SK-N-SH (cell line): ENCODE data around the gene PGGHG. TPM values are rescaled to one million over a fixed set of nuclear protein-coding genes. Genes with fewer than 3 reads are reported as not detected.

Experiments used
- CTCF ChIA-PET: fragments of 300-600, 350-600 bp; formaldehyde crosslinking; extraction: SDS; loops from one replicate; lab custom pipeline; 2021; lab: Yijun Ruan, JAX
- POLR2A ChIA-PET: fragments of 350-600 bp; sonication (Branson Sonifier 250); formaldehyde crosslinking; extraction: SDS; loops from one replicate; lab custom pipeline; 2020; ENCODE audit warnings: antibody characterized with exemption, inconsistent platforms; lab: Yijun Ruan, JAX
- DNase-seq: peaks from one replicate; pipeline ENCODE4 v3.0.0; 2012
- H2AFZ ChIP-seq: fragments of 200-600 bp; sonication (generic); 2 replicates; pipeline ENCODE4 v1.8.1; 2016; ENCODE audit warnings: antibody characterized with exemption, mild to moderate bottlenecking, low read depth
- H3F3A ChIP-seq: fragments of 200-600 bp; sonication (generic); replicated peaks from 2 replicates; pipeline ENCODE3; 2016; ENCODE audit warnings: antibody characterized with exemption, mild to moderate bottlenecking; ENCODE audit not compliant: insufficient read depth
- H3K27ac ChIP-seq, 2 experiments: fragments of 200-500 bp in 1 of 2; fragments of 200-600 bp in 1 of 2; sonication (Bioruptor generic) in 1 of 2; sonication (generic), shearing (Covaris generic) in 1 of 2; 2 replicates each; pipeline versions ENCODE4 v1.5.1 to v1.6.1; 2014 to 2016; ENCODE audit warnings: low read depth in 2 of 2, inconsistent platforms in 1 of 2, low read length in 1 of 2, mild to moderate bottlenecking in 1 of 2, mixed read lengths in 1 of 2
- H3K27me3 ChIP-seq: fragments of 200-600 bp; sonication (generic), shearing (Covaris generic); 2 replicates; pipeline ENCODE4 v1.6.1; 2016; ENCODE audit warnings: mixed run types; ENCODE audit not compliant: insufficient read depth
- H3K36me3 ChIP-seq, 2 experiments: fragments of 200-500 bp in 1 of 2; fragments of 200-600 bp in 1 of 2; sonication (Bioruptor generic) in 1 of 2; sonication (generic) in 1 of 2; replicated peaks in 1 of 2; 2 replicates each; pipeline versions ENCODE3 to v1.5.1; 2014 to 2016; ENCODE audit warnings: low read length in 1 of 2, mild to moderate bottlenecking in 1 of 2; ENCODE audit not compliant: insufficient read depth in 2 of 2, control insufficient read depth in 1 of 2
- H3K4me1 ChIP-seq, 2 experiments: fragments of 200-500 bp in 1 of 2; fragments of 200-600 bp in 1 of 2; sonication (Bioruptor generic) in 1 of 2; sonication (generic), shearing (Covaris generic) in 1 of 2; 2 replicates each; pipeline versions ENCODE4 v1.5.1 to v1.6.1; 2014 to 2016; ENCODE audit warnings: low read depth in 1 of 2, low read length in 1 of 2, mixed run types in 1 of 2; ENCODE audit not compliant: insufficient read depth in 2 of 2, control insufficient read depth in 1 of 2
- H3K4me2 ChIP-seq: fragments of 200-600 bp; sonication (generic), shearing (Covaris generic); 2 replicates; pipeline ENCODE4 v1.6.1; 2017; ENCODE audit warnings: mixed run types
- H3K4me3 ChIP-seq, 2 experiments: fragments of 200-500 bp in 1 of 2; fragments of 200-600 bp in 1 of 2; sonication (Bioruptor generic) in 1 of 2; sonication (generic), shearing (Covaris generic) in 1 of 2; 2 replicates each; pipeline versions ENCODE4 v1.5.1 to v1.8.1; 2014 to 2016; ENCODE audit warnings: low read depth in 2 of 2, inconsistent platforms in 1 of 2, low read length in 1 of 2, mild to moderate bottlenecking in 1 of 2, mixed read lengths in 1 of 2, moderate library complexity in 1 of 2
- H3K79me2 ChIP-seq: fragments of 200-600 bp; sonication (generic); 2 replicates; pipeline ENCODE4 v1.8.1; 2017; ENCODE audit warnings: mild to moderate bottlenecking; ENCODE audit not compliant: insufficient read depth
- H3K9ac ChIP-seq: fragments of 200-600 bp; sonication (generic); 2 replicates; pipeline ENCODE4 v1.6.1; 2017; ENCODE audit warnings: mixed run types
- H3K9me2 ChIP-seq: fragments of 200-600 bp; sonication (generic); 2 replicates; pipeline ENCODE4 v1.6.1; 2017; ENCODE audit warnings: mixed run types
- H3K9me3 ChIP-seq: fragments of 200-600 bp; sonication (generic); 2 replicates; pipeline ENCODE4 v1.6.1; 2017; ENCODE audit warnings: mixed run types, mild to moderate bottlenecking, moderate library complexity
- H4K20me1 ChIP-seq: fragments of 200-600 bp; sonication (generic); 2 replicates; pipeline ENCODE4 v1.6.1; 2017; ENCODE audit warnings: mild to moderate bottlenecking, mixed run types; ENCODE audit not compliant: insufficient read depth
- CHD2 ChIP-seq: fragments of 150-350 bp; IDR thresholded peaks from 2 replicates; pipeline ENCODE4 v1.6.1; 2018; ENCODE audit warnings: low read length; ENCODE audit not compliant: partially characterized antibody
- EP300 ChIP-seq, 2 experiments: IDR thresholded peaks; 2 replicates each; pipeline versions ENCODE4 v1.4.0 to v1.6.1; 2012; ENCODE audit warnings: borderline replicate concordance in 1 of 2, low read depth in 1 of 2, low read length in 1 of 2
- EZH2phosphoT487 ChIP-seq: fragments of 200-600 bp; sonication (generic); IDR thresholded peaks from 2 replicates; pipeline ENCODE4 v1.6.1; 2017; ENCODE audit warnings: low read depth, mixed run types, mild to moderate bottlenecking, antibody characterized with exemption, moderate library complexity, borderline replicate concordance
- FOXJ3 ChIP-seq: sonication (generic); formaldehyde crosslinking; IDR thresholded peaks from 2 replicates; pipeline ENCODE4 v1.5.1; 2020; ENCODE audit warnings: mild to moderate bottlenecking, missing genetic modification reagents
- GABPA ChIP-seq: IDR thresholded peaks from 2 replicates; pipeline ENCODE4 v1.4.0; 2012; ENCODE audit warnings: low read depth, mild to moderate bottlenecking
- GATA2 ChIP-seq: sonication (generic); formaldehyde crosslinking; IDR thresholded peaks from 2 replicates; pipeline ENCODE4 v1.5.0; 2020; ENCODE audit warnings: mild to moderate bottlenecking, missing genetic modification reagents
- NRF1 ChIP-seq: IDR thresholded peaks from 2 replicates; pipeline ENCODE4 v1.6.1; 2012; ENCODE audit warnings: low read depth, mild to moderate bottlenecking, low read length
- RCOR1 ChIP-seq: fragments of 150-350 bp; IDR thresholded peaks from 2 replicates; pipeline ENCODE4 v1.6.1; 2017; ENCODE audit warnings: antibody characterized with exemption, low read length
- SMC3 ChIP-seq: IDR thresholded peaks from 2 replicates; pipeline ENCODE4 v1.6.1; 2012; ENCODE audit warnings: low read depth, low read length, improper control_type of control experiment
- TAF1 ChIP-seq: IDR thresholded peaks from 2 replicates; pipeline ENCODE4 v1.6.1; 2012; ENCODE audit warnings: low read depth, mild to moderate bottlenecking, low read length, moderate library complexity, borderline replicate concordance
- TCF12 ChIP-seq: IDR thresholded peaks from 2 replicates; pipeline ENCODE4 v1.4.0; 2012
- TEAD4 ChIP-seq: IDR thresholded peaks from 2 replicates; pipeline ENCODE4 v1.4.0; 2012; ENCODE audit warnings: mild to moderate bottlenecking, borderline replicate concordance; ENCODE audit not compliant: insufficient read depth
- WGBS: methylation state at CpG from one replicate; pipeline ENCODE4 v1.1.6; 2017; ENCODE audit warnings: low lambda C conversion rate; 5-methylcytosine and 5-hydroxymethylcytosine counted together
- polyA plus RNA-seq, 3 experiments: library from polyadenylated mRNA; depleted of rRNA; stranded (reverse); fragments of >200 nt; gene quantifications; 2 replicates each; pipeline ENCODE4 v1.2.3, GENCODE V29; 2012
- TF ChIP-seq, protein P1 (sequence below): IDR thresholded peaks from 2 replicates; pipeline ENCODE4 v1.6.1; 2012; ENCODE audit warnings: mild to moderate bottlenecking, low read depth, low read length, moderate library complexity
- TF ChIP-seq, protein P2 (sequence below): IDR thresholded peaks from 2 replicates; pipeline ENCODE4 v1.4.0; 2012; ENCODE audit warnings: low read depth, borderline replicate concordance
- TF ChIP-seq, protein P3 (sequence below): fragments of 150-350 bp; IDR thresholded peaks from 2 replicates; pipeline ENCODE4 v1.6.1; 2016; ENCODE audit warnings: mild to moderate bottlenecking, low read depth, low read length
- TF ChIP-seq, protein P4 (sequence below): IDR thresholded peaks from 2 replicates; pipeline ENCODE4; 2012

Gene PGGHG
- polyA plus RNA-seq, 1 of the 3 experiments (the other 2 are of a cell fraction), result 19.9 TPM

DNA sequence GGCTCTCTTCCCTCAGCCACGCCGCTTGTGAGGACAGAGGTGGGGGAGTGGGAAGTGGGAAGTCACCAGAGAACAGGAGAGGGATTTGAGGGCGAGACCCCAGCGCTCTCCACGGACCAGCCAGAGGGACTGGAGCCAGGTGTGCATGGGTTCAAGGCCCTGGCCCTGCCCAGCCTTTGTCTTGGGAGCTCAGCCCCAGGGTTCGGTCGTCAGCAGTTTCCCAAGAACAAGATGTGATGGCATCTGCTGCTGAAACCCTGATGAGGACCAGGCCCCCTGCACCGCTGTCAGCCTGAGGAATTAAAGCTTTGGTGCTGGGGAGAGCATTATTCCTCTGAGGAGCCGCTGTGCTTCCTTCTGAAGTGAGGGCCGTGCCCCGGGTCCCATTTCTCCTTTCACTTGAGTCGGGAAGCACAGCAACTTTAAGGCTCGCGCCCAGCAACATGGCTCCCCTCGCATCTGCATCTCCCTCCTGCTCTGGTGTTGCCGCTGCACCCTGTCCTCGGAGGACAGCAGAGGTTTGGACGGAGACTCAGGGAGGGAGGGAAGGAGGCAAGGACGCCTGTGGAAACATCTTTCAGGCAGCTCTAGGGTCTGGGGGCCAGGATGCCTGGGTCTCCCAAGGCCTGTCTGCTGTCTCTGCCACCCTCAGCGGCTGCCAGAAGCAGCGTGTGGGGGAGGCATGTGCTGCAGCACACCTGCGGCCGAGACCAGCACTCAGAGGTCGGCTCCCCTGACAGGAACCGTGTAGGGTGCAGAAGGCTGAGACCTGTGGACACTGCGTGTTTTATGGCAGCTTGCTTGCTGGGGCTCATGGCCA lies 6.6 kb downstream of the PGGHG start:
- Histone ChIP-seq H3K27ac (no peak overlapping the region), H2AFZ (no peak overlapping the region), H3K4me1 (no peaks in the 10 kb centered on the region; a peak in 1 of 4 replicates), H3K4me2 (no peak overlapping the region), H3K79me2 (no peaks in the 10 kb centered on the region), H3K9me2 (no peaks in the 10 kb centered on the region), H3F3A (no peaks in the 10 kb centered on the region), H4K20me1 (no peaks in the 10 kb centered on the region), H3K4me3 (no peak overlapping the region), H3K9ac (no peak overlapping the region), H3K36me3 (no peaks in the 10 kb centered on the region), H3K9me3 (no peaks in the 10 kb centered on the region), H3K27me3 (no peaks in the 10 kb centered on the region)
- ChIA-PET CTCF (interaction anchor here (1.0 kb wide), 1 partner anchor 10 kb away, joined by 4 read pairs; no protein-coding TSS in a partner anchor), POLR2A (interaction anchor here (0.7 kb wide), 1 partner anchor 8 kb away, joined by 3 read pairs; no protein-coding TSS in a partner anchor)
- TF ChIP-seq RCOR1 (no peak), SMC3 (no peak), EZH2phosphoT487 (no peak), GABPA (no peak), TAF1 (no peak), EP300 (IDR thresholded peaks at IDR 0.05; ENCODE audit: borderline replicate concordance in 1 of 2, low read depth in 1 of 2, low read length in 1 of 2) (no peak), TEAD4 (no peak), GATA2 (CRISPR knock-in tag) (no peak), NRF1 (no peak), TCF12 (no peak), CHD2 (no peak), FOXJ3 (CRISPR knock-in tag) (no peak)
- TF ChIP-seq, protein P1, sequence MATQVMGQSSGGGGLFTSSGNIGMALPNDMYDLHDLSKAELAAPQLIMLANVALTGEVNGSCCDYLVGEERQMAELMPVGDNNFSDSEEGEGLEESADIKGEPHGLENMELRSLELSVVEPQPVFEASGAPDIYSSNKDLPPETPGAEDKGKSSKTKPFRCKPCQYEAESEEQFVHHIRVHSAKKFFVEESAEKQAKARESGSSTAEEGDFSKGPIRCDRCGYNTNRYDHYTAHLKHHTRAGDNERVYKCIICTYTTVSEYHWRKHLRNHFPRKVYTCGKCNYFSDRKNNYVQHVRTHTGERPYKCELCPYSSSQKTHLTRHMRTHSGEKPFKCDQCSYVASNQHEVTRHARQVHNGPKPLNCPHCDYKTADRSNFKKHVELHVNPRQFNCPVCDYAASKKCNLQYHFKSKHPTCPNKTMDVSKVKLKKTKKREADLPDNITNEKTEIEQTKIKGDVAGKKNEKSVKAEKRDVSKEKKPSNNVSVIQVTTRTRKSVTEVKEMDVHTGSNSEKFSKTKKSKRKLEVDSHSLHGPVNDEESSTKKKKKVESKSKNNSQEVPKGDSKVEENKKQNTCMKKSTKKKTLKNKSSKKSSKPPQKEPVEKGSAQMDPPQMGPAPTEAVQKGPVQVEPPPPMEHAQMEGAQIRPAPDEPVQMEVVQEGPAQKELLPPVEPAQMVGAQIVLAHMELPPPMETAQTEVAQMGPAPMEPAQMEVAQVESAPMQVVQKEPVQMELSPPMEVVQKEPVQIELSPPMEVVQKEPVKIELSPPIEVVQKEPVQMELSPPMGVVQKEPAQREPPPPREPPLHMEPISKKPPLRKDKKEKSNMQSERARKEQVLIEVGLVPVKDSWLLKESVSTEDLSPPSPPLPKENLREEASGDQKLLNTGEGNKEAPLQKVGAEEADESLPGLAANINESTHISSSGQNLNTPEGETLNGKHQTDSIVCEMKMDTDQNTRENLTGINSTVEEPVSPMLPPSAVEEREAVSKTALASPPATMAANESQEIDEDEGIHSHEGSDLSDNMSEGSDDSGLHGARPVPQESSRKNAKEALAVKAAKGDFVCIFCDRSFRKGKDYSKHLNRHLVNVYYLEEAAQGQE, result no peak
- TF ChIP-seq, protein P2, sequence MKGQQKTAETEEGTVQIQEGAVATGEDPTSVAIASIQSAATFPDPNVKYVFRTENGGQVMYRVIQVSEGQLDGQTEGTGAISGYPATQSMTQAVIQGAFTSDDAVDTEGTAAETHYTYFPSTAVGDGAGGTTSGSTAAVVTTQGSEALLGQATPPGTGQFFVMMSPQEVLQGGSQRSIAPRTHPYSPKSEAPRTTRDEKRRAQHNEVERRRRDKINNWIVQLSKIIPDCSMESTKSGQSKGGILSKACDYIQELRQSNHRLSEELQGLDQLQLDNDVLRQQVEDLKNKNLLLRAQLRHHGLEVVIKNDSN, result no peak
- TF ChIP-seq, protein P3, sequence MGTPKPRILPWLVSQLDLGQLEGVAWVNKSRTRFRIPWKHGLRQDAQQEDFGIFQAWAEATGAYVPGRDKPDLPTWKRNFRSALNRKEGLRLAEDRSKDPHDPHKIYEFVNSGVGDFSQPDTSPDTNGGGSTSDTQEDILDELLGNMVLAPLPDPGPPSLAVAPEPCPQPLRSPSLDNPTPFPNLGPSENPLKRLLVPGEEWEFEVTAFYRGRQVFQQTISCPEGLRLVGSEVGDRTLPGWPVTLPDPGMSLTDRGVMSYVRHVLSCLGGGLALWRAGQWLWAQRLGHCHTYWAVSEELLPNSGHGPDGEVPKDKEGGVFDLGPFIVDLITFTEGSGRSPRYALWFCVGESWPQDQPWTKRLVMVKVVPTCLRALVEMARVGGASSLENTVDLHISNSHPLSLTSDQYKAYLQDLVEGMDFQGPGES, result no peak
- TF ChIP-seq, protein P4, sequence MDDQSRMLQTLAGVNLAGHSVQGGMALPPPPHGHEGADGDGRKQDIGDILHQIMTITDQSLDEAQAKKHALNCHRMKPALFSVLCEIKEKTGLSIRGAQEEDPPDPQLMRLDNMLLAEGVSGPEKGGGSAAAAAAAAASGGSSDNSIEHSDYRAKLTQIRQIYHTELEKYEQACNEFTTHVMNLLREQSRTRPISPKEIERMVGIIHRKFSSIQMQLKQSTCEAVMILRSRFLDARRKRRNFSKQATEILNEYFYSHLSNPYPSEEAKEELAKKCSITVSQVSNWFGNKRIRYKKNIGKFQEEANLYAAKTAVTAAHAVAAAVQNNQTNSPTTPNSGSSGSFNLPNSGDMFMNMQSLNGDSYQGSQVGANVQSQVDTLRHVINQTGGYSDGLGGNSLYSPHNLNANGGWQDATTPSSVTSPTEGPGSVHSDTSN, result no peak
- no peak for DNase-seq
- WGBS, result 78% methylated on average over 20 of the region's 26 CpGs
